Rectal smooth muscle tissue (tissue), 1 donor: ENCODE data around the gene KRT37.
"Not testable (repeated sequence)": the region's sequence is repeated elsewhere in the genome, so short reads cannot be mapped to it uniquely, and the experiment has no call there.

Experiments used
- H3K27ac ChIP-seq: one replicate; pipeline ENCODE4 v1.7.0; 2013; ENCODE audit warnings: low read depth, low read length, inconsistent platforms
- H3K27me3 ChIP-seq: one replicate; pipeline ENCODE4 v1.7.0; 2013; ENCODE audit warnings: low read length; ENCODE audit not compliant: control insufficient read depth, insufficient read depth
- H3K36me3 ChIP-seq: one replicate; pipeline ENCODE4 v1.7.0; 2013; ENCODE audit warnings: low read length; ENCODE audit not compliant: control insufficient read depth, insufficient read depth
- H3K4me1 ChIP-seq: one replicate; pipeline ENCODE4 v1.7.0; 2013; ENCODE audit warnings: low read length; ENCODE audit not compliant: control insufficient read depth, insufficient read depth
- H3K4me3 ChIP-seq: one replicate; pipeline ENCODE4 v1.7.0; 2013; ENCODE audit warnings: low read length
- H3K9ac ChIP-seq: one replicate; pipeline ENCODE4 v1.7.0; 2013; ENCODE audit warnings: low read length

The KRT37 gene

DNA sequence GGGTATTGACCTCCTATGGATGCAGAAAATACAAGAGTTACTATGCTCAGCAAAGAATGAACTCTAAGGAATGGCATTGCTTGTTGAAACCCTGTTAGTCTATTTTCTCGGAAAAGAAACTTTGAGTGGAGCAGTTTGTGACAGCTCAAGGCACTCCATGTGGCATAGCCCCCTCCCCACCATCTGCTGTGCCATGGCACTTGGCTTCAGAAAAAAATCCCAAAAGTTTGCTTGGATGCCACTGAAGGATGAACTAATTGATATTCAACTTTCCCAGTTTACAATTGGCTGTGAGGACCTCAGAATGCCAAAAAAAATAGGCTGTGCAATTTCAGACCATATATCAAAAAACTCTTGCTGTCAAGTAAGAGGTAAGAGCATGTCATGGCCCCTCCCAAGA is 28.8 kb downstream of the KRT37 start:
- Histone ChIP-seq H3K36me3 (no peaks in the 10 kb centered on the region), H3K27me3 (no peaks in the 10 kb centered on the region), H3K9ac (no peak overlapping the region), H3K4me3 (no peak overlapping the region), H3K4me1 (no peaks in the 10 kb centered on the region), H3K27ac (no peak overlapping the region)

- not testable (repeated sequence) for H3K27ac ChIP-seq, H3K4me1 ChIP-seq
Observed at GRCh38 chr17:41395044-41395443, 29.3 kb downstream of the KRT37 start.

DNA sequence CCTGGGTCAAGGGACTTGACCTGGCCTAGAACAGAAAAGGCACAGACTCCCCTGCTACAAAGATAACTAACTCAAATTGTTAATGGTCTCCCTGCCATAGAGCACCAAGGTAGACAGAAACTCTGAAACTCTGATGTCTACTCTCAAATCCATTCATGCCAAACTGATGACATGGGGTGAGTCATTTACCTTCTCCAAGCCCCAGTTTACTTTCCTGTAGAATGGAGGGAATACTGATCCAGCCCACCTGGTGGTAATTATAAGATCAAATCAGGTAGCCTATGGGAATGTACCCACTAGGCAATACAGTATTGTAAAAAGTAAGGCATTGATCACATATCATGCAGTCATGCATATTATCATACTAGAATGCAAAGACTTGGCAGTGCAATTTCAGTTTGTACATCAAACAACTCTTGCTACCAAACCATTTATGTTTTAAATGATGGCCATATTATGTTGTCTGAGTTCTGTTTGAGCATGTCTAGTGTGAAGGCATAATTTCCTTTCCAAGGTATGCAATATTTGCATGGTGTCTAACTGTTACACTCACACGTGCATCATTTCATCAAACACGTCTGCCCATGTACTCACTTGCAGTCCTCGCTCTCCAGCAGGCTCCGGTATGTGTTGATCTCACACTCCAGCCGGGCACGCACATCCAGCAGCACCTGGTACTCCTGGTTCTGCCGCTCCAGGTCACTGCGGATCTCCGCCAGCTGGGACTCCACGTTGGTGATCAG is 30.0 kb downstream of the KRT37 start:
- Histone ChIP-seq H3K4me3 (no peak overlapping the region), H3K36me3 (no peaks in the 10 kb centered on the region), H3K27ac (no peak overlapping the region), H3K9ac (no peak overlapping the region), H3K4me1 (no peaks in the 10 kb centered on the region), H3K27me3 (no peaks in the 10 kb centered on the region)

More at GRCh38 chr17:41395044-41395443, 29.3 kb downstream of the KRT37 start:
- not testable (repeated sequence) for H3K36me3 ChIP-seq, H3K9ac ChIP-seq, H3K27me3 ChIP-seq, H3K4me3 ChIP-seq

GRCh38 chr17:41393826-41394225 is 30.6 kb downstream of the KRT37 start:
- Histone ChIP-seq H3K9ac (no peak overlapping the region), H3K27me3 (no peaks in the 10 kb centered on the region), H3K36me3 (no peaks in the 10 kb centered on the region), H3K4me1 (no peaks in the 10 kb centered on the region), H3K4me3 (no peak overlapping the region), H3K27ac (no peak overlapping the region)

- no peaks in the 10 kb centered on the region for H3K4me1 ChIP-seq
- H3K27ac ChIP-seq = no peak overlapping the region
- no peaks in the 10 kb centered on the region for H3K27me3 ChIP-seq
- H3K36me3 ChIP-seq = no peaks in the 10 kb centered on the region
- H3K9ac ChIP-seq = no peak overlapping the region
- no peak overlapping the region for H3K4me3 ChIP-seq
Observed at GRCh38 chr17:41393294-41393693, 31.1 kb downstream of the KRT37 start.

DNA sequence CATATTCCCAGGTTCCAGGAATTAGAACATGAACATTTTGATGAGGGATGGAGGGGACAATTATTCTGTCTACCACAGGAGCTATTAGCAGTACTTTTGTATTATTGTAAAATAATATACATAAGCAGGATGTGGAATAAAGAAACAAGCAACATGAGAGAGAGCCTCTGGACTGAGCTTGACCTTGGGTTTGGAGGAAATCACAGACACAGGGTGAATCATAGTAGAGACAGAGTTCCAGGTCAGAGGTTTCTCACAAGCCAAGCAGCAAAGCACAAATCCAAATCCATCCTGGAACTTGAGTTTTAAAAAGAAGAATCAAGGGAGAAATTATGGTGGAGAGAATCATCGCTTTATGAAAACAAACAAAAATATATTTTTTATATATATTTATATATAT is 32.1 kb downstream of the KRT37 start:
- H3K27ac ChIP-seq = no peak overlapping the region
- H3K36me3 ChIP-seq = no peaks in the 10 kb centered on the region
- no peaks in the 10 kb centered on the region for H3K4me1 ChIP-seq
- H3K9ac ChIP-seq = no peak overlapping the region
- H3K27me3 ChIP-seq = no peaks in the 10 kb centered on the region
- H3K4me3 ChIP-seq = no peak overlapping the region

- Histone ChIP-seq H3K27me3 (no peaks in the 10 kb centered on the region), H3K4me1 (no peaks in the 10 kb centered on the region), H3K27ac (no peak overlapping the region), H3K4me3 (no peak overlapping the region), H3K9ac (no peak overlapping the region), H3K36me3 (no peaks in the 10 kb centered on the region)
Observed at GRCh38 chr17:41391535-41391934, 32.9 kb downstream of the KRT37 start.

DNA sequence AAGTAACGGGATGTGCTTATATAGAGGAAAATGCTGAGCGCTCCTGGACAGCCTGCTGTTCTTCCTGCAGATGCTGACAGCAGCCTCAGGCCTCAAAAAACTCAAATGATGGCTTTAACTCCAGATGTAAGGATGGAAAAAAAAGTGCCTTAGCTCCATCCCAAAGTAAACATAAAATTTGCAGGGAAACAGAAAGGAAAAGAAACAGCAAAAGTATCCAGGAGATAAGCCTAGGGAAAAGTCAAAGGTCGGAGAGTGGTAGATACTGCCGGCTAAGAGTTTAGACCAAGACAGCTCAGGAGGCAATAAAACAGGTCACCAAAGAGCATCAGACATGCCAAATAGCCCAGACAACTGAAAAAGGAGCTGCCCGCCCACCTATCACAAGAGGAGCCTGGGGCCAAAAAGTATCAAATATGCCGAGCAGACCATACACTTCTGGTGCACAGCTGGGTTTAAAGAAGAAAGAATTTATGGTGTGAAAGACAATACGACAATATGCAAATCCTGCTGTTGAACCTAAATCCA is 33.9 kb downstream of the KRT37 start:
- no peaks in the 10 kb centered on the region for H3K27me3 ChIP-seq
- no peak overlapping the region for H3K27ac ChIP-seq
- H3K9ac ChIP-seq = no peak overlapping the region
- no peaks in the 10 kb centered on the region for H3K4me1 ChIP-seq
- no peak overlapping the region for H3K4me3 ChIP-seq
- H3K36me3 ChIP-seq = no peaks in the 10 kb centered on the region

- Histone ChIP-seq H3K27ac (no peak overlapping the region), H3K4me3 (no peak overlapping the region), H3K9ac (no peak overlapping the region), H3K36me3 (no peaks in the 10 kb centered on the region), H3K27me3 (no peaks in the 10 kb centered on the region), H3K4me1 (no peaks in the 10 kb centered on the region)
Observed at GRCh38 chr17:41387670-41388069, 36.7 kb downstream of the KRT37 start.

GRCh38 chr17:41386227-41386626 is 38.2 kb downstream of the KRT37 start:
- Histone ChIP-seq H3K4me1 (no peaks in the 10 kb centered on the region), H3K27me3 (no peaks in the 10 kb centered on the region), H3K27ac (no peak overlapping the region), H3K4me3 (no peak overlapping the region), H3K9ac (no peak overlapping the region), H3K36me3 (no peaks in the 10 kb centered on the region)

DNA sequence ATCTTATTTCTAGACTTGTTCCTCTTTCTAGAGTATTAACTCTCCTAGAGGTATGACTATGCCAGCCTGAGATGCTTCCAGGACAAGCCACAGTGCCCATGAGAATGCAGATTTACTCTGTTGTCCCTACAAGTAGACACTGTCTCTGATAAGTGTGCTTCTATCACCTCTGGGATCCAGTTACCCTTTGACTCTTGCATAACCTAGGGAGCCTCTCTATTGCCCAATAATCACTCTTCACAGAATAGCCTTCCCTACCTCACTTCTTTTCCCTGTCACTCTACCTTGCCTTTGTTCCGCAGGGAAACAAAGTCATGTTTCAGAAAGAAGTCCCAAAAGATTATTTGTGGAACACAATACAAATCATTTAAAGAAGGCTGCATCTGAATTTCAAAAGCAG is 40.7 kb downstream of the KRT37 start:
- no peaks in the 10 kb centered on the region for H3K4me1 ChIP-seq
- H3K27ac ChIP-seq = no peak overlapping the region
- no peaks in the 10 kb centered on the region for H3K27me3 ChIP-seq
- no peak overlapping the region for H3K9ac ChIP-seq
- no peaks in the 10 kb centered on the region for H3K36me3 ChIP-seq
- no peak overlapping the region for H3K4me3 ChIP-seq

- H3K4me1 ChIP-seq = no peaks in the 10 kb centered on the region
- no peaks in the 10 kb centered on the region for H3K27me3 ChIP-seq
- H3K4me3 ChIP-seq = no peak overlapping the region
- H3K36me3 ChIP-seq = no peaks in the 10 kb centered on the region
- H3K27ac ChIP-seq = no peak overlapping the region
- H3K9ac ChIP-seq = no peak overlapping the region
Observed at GRCh38 chr17:41382394-41382793, 42.0 kb downstream of the KRT37 start.

DNA sequence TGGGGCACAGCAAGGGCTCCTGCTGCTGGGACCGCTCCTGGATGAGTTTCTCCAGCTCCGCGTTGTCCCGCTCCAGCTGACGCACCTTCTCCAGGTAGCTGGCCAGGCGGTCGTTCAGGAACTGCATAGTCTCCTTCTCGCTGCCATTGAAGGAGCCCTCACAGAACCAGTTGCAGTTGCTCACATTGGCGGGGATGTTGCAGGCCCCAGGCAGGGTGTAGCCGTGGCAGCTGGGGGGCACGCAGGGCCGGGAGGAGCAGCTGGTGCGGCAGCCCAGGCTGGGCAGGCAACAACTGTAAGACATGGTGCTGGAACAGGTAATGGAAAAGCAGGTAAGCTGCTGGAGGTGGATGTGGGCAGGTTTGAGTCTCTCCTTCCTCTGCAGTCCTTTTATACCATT is 42.4 kb downstream of the KRT37 start, which contains the start of gene KRT34:
Gene KRT34, minus strand, starts transcription at position 364 of the 400 bp plus-strand sequence. Its CDS starts 60 bp downstream, at position 304.
- H3K4me1 ChIP-seq, H3K36me3 ChIP-seq, H3K9ac ChIP-seq, H3K27ac ChIP-seq, H3K27me3 ChIP-seq, H3K4me3 ChIP-seq: not testable (repeated sequence)
